Right forelimb (tissue), 1 donor: ENCODE measurements around the gene SPTSSA.
"Not testable (repeated sequence)": the region's sequence is repeated elsewhere in the genome, so short reads cannot be mapped to it uniquely, and the experiment has no call there.

Source experiments
- DNase-seq: peaks from one replicate; pipeline ENCODE4 v3.0.0-alpha.2; 2018

SPTSSA gene

GRCh38 chr14:34425095-34425851, 36.8 kb downstream of the SPTSSA start:
- DNase-seq, result no peak

DNA sequence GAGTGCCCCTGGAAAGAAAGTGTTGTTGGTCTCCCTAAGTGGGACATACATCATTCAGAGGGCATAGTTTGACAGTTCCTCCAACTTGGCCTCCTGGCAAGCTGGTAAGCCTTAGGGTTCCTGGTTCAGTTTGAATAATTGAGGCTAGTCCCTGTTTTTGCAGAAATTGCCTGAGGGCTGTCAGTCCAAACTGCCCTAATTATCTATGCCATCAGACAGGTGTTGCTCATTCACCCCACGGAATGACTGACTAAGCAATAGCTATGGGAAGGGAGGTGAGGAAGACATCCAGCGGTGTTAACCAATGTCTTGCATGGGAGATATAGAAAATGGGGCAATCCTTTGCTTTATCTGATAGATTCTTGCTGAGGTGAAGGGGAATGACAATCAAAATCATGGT, 37.6 kb downstream of the SPTSSA start:
- DNase-seq, result no peak

GRCh38 chr14:34423445-34423844, 38.6 kb downstream of the SPTSSA start:
- no peak for DNase-seq

- DNase-seq, result no peak
These were observed 41.4 kb downstream of the SPTSSA start for GRCh38 chr14:34420547-34421150.

DNA sequence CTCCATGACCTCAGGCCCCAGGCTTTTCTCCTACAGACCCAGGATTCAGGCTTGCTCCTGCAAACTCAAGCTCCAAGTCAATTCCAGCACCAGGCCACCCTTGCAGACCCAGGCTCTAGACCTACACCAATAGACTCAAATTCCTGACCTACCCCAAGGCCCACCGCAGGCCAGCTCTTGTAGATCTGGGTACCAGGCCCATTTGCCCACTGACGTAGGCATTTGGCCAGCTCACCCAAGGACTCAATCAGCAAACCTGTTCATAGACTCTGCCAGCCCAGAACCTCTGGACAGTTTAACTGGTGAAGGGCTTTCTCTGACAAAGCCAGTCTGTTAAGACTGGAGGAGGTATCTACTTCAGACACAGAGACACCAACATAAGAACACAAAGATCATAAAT, 52.3 kb downstream of the SPTSSA start:
- no peak for DNase-seq

DNA sequence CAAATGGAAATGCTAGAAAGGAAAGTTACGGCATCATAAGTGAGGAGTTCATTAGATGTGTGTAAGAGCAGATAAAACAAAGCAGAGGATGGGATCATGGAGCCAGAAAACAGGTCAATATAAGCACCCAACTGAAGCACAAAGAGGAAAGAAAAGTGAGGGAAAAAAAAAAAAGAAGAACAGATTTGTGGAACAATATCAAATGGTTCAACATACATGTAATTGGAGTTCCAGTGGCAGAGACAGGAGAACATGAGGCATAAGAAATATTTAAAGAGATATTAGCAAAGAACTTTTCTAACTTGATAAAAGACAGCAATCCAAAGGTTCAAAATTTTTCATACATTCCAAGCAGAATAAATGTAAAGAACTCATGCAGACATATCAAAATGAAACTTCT, 54.1 kb downstream of the SPTSSA start:
- no peak for DNase-seq

DNA sequence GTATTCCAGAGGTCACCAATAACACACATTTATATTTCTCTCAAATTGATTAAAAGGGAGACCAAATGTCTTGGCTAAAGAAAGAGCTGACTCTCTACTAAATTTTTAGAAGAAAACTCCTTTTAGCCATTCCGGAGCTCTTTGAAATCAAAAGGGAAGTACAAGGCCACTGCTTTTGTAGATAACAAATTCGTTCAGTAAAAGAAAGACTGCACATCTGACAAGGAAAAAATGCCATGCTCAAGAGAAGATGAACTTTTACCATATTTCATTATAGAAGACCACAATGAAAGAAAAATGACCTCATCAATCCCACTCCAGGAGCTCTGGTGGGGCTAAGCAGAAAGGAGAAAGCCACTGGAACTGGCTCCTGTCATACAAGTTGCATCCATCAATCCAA, 57.6 kb downstream of the SPTSSA start:
- DNase-seq, result no peak

DNA sequence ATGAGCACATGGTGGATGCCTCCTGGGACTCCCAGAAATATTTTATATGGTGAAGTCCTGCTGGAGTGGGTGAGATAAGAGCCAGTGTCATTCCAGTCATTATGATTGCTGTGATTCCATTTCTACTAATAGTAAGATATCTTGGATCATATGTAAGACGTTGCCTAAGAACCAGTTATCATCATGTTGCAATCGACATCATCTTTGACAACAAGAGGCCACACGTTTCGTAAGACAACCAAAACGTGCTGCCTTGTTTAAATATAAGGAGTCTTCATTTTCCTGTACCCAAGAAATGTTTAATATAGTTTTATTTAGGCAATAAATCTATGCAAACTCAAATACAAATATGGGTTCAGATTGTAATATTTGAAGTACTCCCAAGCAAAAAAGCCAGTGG, 58.4 kb downstream of the SPTSSA start:
- DNase-seq, result no peak

GRCh38 chr14:34398024-34398423, 64.0 kb downstream of the SPTSSA start:
- no peak for DNase-seq

GRCh38 chr14:34387974-34388516, 74.0 kb downstream of the SPTSSA start:
- no peak for DNase-seq

GRCh38 chr14:34386865-34387485, 75.1 kb downstream of the SPTSSA start:
- DNase-seq, result no peak

- not testable (repeated sequence) for DNase-seq
These were observed 76.2 kb downstream of the SPTSSA start for GRCh38 chr14:34385881-34386280.

DNA sequence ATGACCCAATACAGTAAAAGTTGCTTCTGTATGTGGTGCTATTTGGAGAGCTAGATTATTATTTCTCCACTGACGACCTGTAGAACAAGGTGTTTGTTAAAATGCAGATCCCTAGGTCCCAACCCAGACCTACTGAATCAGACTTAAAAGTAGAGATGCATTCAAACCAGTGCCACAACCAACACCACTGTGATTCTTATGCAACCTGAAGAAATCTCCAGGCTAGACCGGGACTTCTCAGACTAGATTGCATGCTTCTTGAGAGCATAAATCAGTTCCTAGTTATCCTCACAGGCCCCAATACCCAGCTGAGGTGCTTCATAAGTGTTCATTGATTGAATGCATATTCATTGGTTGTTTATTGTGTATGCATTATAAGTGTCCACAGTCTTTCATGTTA, 78.2 kb downstream of the SPTSSA start:
- no peak for DNase-seq
